ENCODE results near the gene TRIM17. TPM values are rescaled to one million over a fixed set of nuclear protein-coding genes. Genes with fewer than 3 reads are reported as not detected.
"Not testable (repeated sequence)": the region's sequence is repeated elsewhere in the genome, so short reads cannot be mapped to it uniquely, and the experiment has no call there.

TRIM17 gene
- polyA plus RNA-seq, 4 donors, result 0.48 to 0.59 TPM; not detected in 2

GRCh38 chr1:228443395-228443794, 26.7 kb upstream of the TRIM17 start:
- Histone ChIP-seq H3K9me3 (ENCODE audit: control insufficient read depth in 2 of 2, insufficient read depth in 1 of 2, low read depth in 1 of 2, low read length in 1 of 2) (peaks cover 0 to 4% of the 10 kb centered on the region in 2 donors), H3K36me3 (ENCODE audit: control insufficient read depth in 3 of 3, insufficient read depth in 2 of 3, low read depth in 1 of 3, low read length in 3 of 3) (no peaks in the 10 kb centered on the region), H3K27me3 (ENCODE audit: control insufficient read depth in 3 of 3, insufficient read depth in 3 of 3, low read length in 3 of 3) (peaks cover 0 to 51% (median 14%) of the 10 kb centered on the region in 3 donors), H3K4me1 (ENCODE audit: control insufficient read depth in 3 of 3, insufficient read depth in 2 of 3, low read depth in 1 of 3, low read length in 2 of 3) (peaks cover 0 to 13% (median 0%) of the 10 kb centered on the region in 3 donors), H3K27ac (ENCODE audit: low read depth in 1 of 3, low read length in 2 of 3) (no peak overlapping the region), H3K4me3 (ENCODE audit: low read depth in 1 of 3, low read length in 3 of 3) (no peak overlapping the region)
- DNase-seq (no peak), FAIRE-seq (no peak)

GRCh38 chr1:228440761-228441500, 24.3 kb upstream of the TRIM17 start:
- no peak overlapping the region for H3K27ac ChIP-seq (ENCODE audit: low read depth in 1 of 3, low read length in 2 of 3)
- FAIRE-seq, result no peak
- H3K27me3 ChIP-seq (ENCODE audit: control insufficient read depth in 3 of 3, insufficient read depth in 3 of 3, low read length in 3 of 3), result peaks cover 0 to 35% (median 10%) of the 10 kb centered on the region in 3 donors
- H3K4me3 ChIP-seq (ENCODE audit: low read depth in 1 of 3, low read length in 3 of 3), result no peak overlapping the region
- H3K4me1 ChIP-seq (ENCODE audit: control insufficient read depth in 3 of 3, insufficient read depth in 2 of 3, low read depth in 1 of 3, low read length in 2 of 3), result peaks cover 0 to 8% (median 0%) of the 10 kb centered on the region in 3 donors
- no peak for DNase-seq
- H3K9me3 ChIP-seq (ENCODE audit: control insufficient read depth in 2 of 2, insufficient read depth in 1 of 2, low read depth in 1 of 2, low read length in 1 of 2), result peaks cover 0 to 4% of the 10 kb centered on the region in 2 donors
- no peaks in the 10 kb centered on the region for H3K36me3 ChIP-seq (ENCODE audit: control insufficient read depth in 3 of 3, insufficient read depth in 2 of 3, low read depth in 1 of 3, low read length in 3 of 3)
- WGBS, 3 donors, result 84 to 89% (median 87%) methylated on average over 9 of the region's 9 CpGs

GRCh38 chr1:228438266-228438665, 21.6 kb upstream of the TRIM17 start:
- peaks cover 0 to 19% (median 14%) of the 10 kb centered on the region in 3 donors for H3K27me3 ChIP-seq (ENCODE audit: control insufficient read depth in 3 of 3, insufficient read depth in 3 of 3, low read length in 3 of 3)

GRCh38 chr1:228437424-228437962, 20.8 kb upstream of the TRIM17 start:
- WGBS, 3 donors, result 61 to 76% (median 70%) methylated on average over 7 of the region's 7 CpGs
- DNase-seq (no peak), FAIRE-seq (no peak)
- Histone ChIP-seq H3K9me3 (ENCODE audit: control insufficient read depth in 2 of 2, insufficient read depth in 1 of 2, low read depth in 1 of 2, low read length in 1 of 2) (no peaks in the 10 kb centered on the region), H3K4me3 (ENCODE audit: low read depth in 1 of 3, low read length in 3 of 3) (no peak overlapping the region), H3K27me3 (ENCODE audit: control insufficient read depth in 3 of 3, insufficient read depth in 3 of 3, low read length in 3 of 3) (peaks cover 0 to 15% (median 12%) of the 10 kb centered on the region in 3 donors), H3K4me1 (ENCODE audit: control insufficient read depth in 3 of 3, insufficient read depth in 2 of 3, low read depth in 1 of 3, low read length in 2 of 3) (peaks cover 0 to 7% (median 0%) of the 10 kb centered on the region in 3 donors), H3K36me3 (ENCODE audit: control insufficient read depth in 3 of 3, insufficient read depth in 2 of 3, low read depth in 1 of 3, low read length in 3 of 3) (no peaks in the 10 kb centered on the region), H3K27ac (ENCODE audit: low read depth in 1 of 3, low read length in 2 of 3) (no peak overlapping the region)

More at GRCh38 chr1:228438266-228438665, 21.6 kb upstream of the TRIM17 start:
- Histone ChIP-seq H3K36me3 (ENCODE audit: control insufficient read depth in 3 of 3, insufficient read depth in 2 of 3, low read depth in 1 of 3, low read length in 3 of 3) (no peaks in the 10 kb centered on the region), H3K4me3 (ENCODE audit: low read depth in 1 of 3, low read length in 3 of 3) (no peak overlapping the region), H3K4me1 (ENCODE audit: control insufficient read depth in 3 of 3, insufficient read depth in 2 of 3, low read depth in 1 of 3, low read length in 2 of 3) (peaks cover 0 to 5% (median 0%) of the 10 kb centered on the region in 3 donors), H3K9me3 (ENCODE audit: control insufficient read depth in 2 of 2, insufficient read depth in 1 of 2, low read depth in 1 of 2, low read length in 1 of 2) (peaks cover 0 to 2% of the 10 kb centered on the region in 2 donors), H3K27ac (ENCODE audit: low read depth in 1 of 3, low read length in 2 of 3) (no peak overlapping the region)
- no peak for FAIRE-seq
- DNase-seq, result no peak
- WGBS, 3 donors, result 36 to 50% (median 47%) methylated on average over 1 of the region's 1 CpG

DNA sequence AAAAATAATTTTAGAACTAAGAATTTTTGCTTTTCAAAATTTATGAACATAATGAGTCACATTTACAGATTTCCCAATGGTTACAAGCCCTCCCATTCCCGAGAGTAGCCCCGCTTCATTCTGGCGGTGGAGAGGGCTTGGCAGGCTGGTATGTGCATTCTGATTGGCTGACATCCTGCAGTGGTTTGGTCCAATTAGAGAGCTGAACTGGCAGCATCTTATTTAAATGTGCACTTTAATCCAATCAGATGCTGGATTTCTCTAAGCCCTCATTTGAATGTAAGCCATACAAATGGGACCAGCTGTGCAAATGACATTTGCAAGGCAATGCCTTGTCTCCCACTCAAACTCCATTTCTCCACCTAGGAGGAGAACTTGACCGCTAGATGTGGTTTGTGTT, 18.0 kb upstream of the TRIM17 start:
- Histone ChIP-seq H3K27me3 (ENCODE audit: control insufficient read depth in 3 of 3, insufficient read depth in 3 of 3, low read length in 3 of 3) (peaks cover 0 to 9% (median 4%) of the 10 kb centered on the region in 3 donors), H3K9me3 (ENCODE audit: control insufficient read depth in 2 of 2, insufficient read depth in 1 of 2, low read depth in 1 of 2, low read length in 1 of 2) (no peaks in the 10 kb centered on the region), H3K27ac (ENCODE audit: low read depth in 1 of 3, low read length in 2 of 3) (no peak overlapping the region), H3K36me3 (ENCODE audit: control insufficient read depth in 3 of 3, insufficient read depth in 2 of 3, low read depth in 1 of 3, low read length in 3 of 3) (no peaks in the 10 kb centered on the region), H3K4me1 (ENCODE audit: control insufficient read depth in 3 of 3, insufficient read depth in 2 of 3, low read depth in 1 of 3, low read length in 2 of 3) (peaks cover 0 to 7% (median 0%) of the 10 kb centered on the region in 3 donors), H3K4me3 (ENCODE audit: low read depth in 1 of 3, low read length in 3 of 3) (no peak overlapping the region)
- FAIRE-seq (no peak), DNase-seq (no peak)
- WGBS, 3 donors, result 78 to 85% (median 82%) methylated on average over 4 of the region's 4 CpGs

DNA sequence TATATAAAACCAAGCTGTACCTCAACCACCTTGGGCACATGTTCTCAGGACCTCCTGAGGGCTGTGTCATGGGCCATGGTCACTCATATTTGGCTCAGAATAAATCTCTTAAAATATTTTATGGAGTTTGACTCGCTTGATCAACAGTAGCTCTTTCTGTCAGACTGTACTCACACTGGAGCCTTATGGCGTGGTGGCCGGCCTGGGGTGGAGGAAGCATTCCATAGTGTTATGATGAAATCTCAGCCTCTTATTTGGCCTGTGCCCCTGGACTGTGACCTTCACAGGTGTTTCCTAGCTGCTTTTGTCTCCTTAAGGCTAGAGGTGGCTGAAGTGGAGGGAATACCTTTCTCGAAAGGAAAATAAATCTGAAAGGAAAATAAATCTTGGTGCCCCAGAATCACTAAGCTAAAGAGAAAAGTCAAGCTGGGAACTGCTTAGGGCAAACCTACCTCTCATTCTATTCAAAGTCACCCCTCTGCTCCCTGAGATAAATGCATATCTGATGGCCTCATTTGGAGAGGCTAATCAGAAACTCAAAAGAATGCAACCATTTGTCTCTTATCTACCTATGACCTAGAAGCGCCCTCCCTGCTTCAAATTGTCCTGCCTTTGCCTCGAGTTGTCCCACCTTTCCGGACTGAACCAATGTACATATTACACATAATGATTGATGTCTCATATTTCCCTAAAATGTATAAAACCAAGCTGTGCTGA, 16.8 kb upstream of the TRIM17 start:
- not testable (repeated sequence) for H3K27ac ChIP-seq (ENCODE audit: low read depth in 1 of 3, low read length in 2 of 3); H3K27me3 ChIP-seq (ENCODE audit: control insufficient read depth in 3 of 3, insufficient read depth in 3 of 3, low read length in 3 of 3); FAIRE-seq; H3K4me1 ChIP-seq (ENCODE audit: control insufficient read depth in 3 of 3, insufficient read depth in 2 of 3, low read depth in 1 of 3, low read length in 2 of 3); H3K4me3 ChIP-seq (ENCODE audit: low read depth in 1 of 3, low read length in 3 of 3); H3K9me3 ChIP-seq (ENCODE audit: control insufficient read depth in 2 of 2, insufficient read depth in 1 of 2, low read depth in 1 of 2, low read length in 1 of 2); H3K36me3 ChIP-seq (ENCODE audit: control insufficient read depth in 3 of 3, insufficient read depth in 2 of 3, low read depth in 1 of 3, low read length in 3 of 3)
- DNase-seq, result peak in 1 of 2 donors; percentile 36
- WGBS, 3 donors, result 31 to 61% (median 44%) methylated on average over 7 of the region's 7 CpGs

DNA sequence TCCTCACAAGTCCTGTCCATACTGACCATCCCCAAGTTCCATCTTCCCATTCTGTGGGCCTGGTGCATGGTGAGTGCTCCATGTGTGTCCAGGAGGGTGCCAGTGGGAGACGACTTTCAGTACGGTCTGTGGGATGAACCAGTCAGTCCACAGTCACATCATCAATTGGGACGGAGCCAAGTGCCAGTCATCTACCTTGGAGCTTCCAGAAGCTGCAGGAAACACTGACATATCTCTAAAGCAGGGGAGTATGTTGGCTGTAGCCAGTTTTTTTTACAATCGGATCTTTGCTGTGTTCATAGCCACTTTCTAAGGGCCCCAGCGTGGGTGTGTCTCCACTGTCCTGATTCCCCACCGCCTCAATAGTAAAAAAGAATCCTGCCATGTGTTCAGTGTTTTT, 13.6 kb upstream of the TRIM17 start:
- DNase-seq, result no peak
- Histone ChIP-seq H3K4me3 (ENCODE audit: low read depth in 1 of 3, low read length in 3 of 3) (no peak overlapping the region), H3K27ac (ENCODE audit: low read depth in 1 of 3, low read length in 2 of 3) (no peak overlapping the region), H3K36me3 (ENCODE audit: control insufficient read depth in 3 of 3, insufficient read depth in 2 of 3, low read depth in 1 of 3, low read length in 3 of 3) (no peaks in the 10 kb centered on the region), H3K4me1 (ENCODE audit: control insufficient read depth in 3 of 3, insufficient read depth in 2 of 3, low read depth in 1 of 3, low read length in 2 of 3) (peaks cover 0 to 7% (median 0%) of the 10 kb centered on the region in 3 donors), H3K9me3 (ENCODE audit: control insufficient read depth in 2 of 2, insufficient read depth in 1 of 2, low read depth in 1 of 2, low read length in 1 of 2) (no peaks in the 10 kb centered on the region), H3K27me3 (ENCODE audit: control insufficient read depth in 3 of 3, insufficient read depth in 3 of 3, low read length in 3 of 3) (peaks cover 0 to 9% (median 3%) of the 10 kb centered on the region in 3 donors)
- FAIRE-seq, result no peak
- 47 to 75% (median 58%) methylated on average over 6 of the region's 6 CpGs for WGBS, 3 donors

GRCh38 chr1:228429698-228430097, 13.0 kb upstream of the TRIM17 start:
- no peak for DNase-seq
- H3K9me3 ChIP-seq (ENCODE audit: control insufficient read depth in 2 of 2, insufficient read depth in 1 of 2, low read depth in 1 of 2, low read length in 1 of 2), result peaks cover 0 to 3% of the 10 kb centered on the region in 2 donors
- H3K27me3 ChIP-seq (ENCODE audit: control insufficient read depth in 3 of 3, insufficient read depth in 3 of 3, low read length in 3 of 3), result peaks cover 0 to 5% (median 3%) of the 10 kb centered on the region in 3 donors
- H3K4me1 ChIP-seq (ENCODE audit: control insufficient read depth in 3 of 3, insufficient read depth in 2 of 3, low read depth in 1 of 3, low read length in 2 of 3), result peaks cover 0 to 7% (median 0%) of the 10 kb centered on the region in 3 donors
- H3K27ac ChIP-seq (ENCODE audit: low read depth in 1 of 3, low read length in 2 of 3), result no peak overlapping the region
- no peak for FAIRE-seq
- no peaks in the 10 kb centered on the region for H3K36me3 ChIP-seq (ENCODE audit: control insufficient read depth in 3 of 3, insufficient read depth in 2 of 3, low read depth in 1 of 3, low read length in 3 of 3)
- H3K4me3 ChIP-seq (ENCODE audit: low read depth in 1 of 3, low read length in 3 of 3), result no peak overlapping the region
- WGBS, 3 donors, result 72 to 74% (median 73%) methylated on average over 9 of the region's 9 CpGs
